DMS153 (cell line): ENCODE measurements around the gene PLCD3.
A peak's percentile ranks its signal among the peaks of the same experiment; 100 is the strongest.

ENCODE experiments used
- DNase-seq: peaks from one replicate; lab custom pipeline; 2025; lab: John Stamatoyannopoulos, UW

The PLCD3 gene

DNA sequence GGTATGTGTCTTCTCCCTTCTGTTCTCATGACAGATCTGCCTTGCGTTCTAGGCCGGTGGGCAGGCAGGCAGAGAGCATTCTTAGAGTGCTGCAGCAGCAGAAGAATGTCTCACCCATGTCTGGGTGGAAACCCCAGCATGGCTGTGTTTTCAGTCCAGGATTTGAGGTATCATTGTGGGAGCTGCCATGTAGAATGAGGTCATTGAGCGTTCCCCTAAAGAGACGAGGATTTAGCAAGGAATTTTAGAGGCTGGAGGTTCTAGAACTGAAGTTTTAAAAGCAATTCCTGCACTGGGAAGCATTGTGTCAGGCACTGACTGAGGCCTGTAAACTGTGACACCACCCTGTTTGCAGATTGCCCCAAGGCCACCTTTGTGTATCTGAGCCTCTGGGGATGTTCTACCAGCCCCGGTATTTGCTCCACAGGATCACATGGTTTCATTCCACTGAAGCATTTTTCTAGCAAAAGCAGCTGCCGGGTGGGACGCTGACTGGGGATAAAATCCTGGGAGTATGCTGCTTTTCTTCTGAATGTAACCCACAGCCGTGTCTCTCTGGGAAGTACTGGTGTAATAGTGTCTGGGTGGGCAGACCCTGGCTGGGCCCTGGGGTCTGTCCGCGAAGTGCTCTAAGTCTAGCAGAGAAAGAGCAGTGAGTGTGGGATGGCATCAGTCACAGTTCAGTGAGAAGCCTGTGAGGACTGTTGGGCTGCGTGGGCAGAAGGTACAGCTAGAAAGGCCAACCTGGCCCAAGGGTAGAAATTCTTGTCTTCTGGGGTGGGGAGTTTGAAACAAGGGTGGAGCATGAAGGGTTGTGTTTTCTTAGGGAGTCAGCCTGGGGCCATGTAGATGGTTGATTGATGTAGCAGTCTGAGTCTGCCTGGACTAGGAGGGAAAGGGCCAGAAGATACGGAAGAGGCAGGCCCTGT is 30.2 kb downstream of the PLCD3 start:
- no peak for DNase-seq

DNA sequence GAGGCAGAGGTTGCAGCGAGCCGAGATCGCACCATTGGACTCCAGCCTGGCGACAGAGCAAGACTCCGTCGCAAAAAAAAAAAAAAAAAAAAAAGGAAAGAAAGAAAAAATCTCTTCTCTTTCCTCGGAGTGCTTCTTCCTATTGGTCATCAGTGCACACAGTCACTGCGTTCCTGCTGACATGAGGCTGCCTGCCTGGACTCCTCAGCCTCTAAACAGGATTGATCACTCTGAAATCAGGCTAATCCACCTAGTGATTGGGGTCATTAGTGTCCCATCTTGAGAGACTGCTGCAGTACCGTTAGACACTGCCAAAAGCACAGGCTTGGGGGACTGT is 30.8 kb downstream of the PLCD3 start:
- DNase-seq = no peak

DNA sequence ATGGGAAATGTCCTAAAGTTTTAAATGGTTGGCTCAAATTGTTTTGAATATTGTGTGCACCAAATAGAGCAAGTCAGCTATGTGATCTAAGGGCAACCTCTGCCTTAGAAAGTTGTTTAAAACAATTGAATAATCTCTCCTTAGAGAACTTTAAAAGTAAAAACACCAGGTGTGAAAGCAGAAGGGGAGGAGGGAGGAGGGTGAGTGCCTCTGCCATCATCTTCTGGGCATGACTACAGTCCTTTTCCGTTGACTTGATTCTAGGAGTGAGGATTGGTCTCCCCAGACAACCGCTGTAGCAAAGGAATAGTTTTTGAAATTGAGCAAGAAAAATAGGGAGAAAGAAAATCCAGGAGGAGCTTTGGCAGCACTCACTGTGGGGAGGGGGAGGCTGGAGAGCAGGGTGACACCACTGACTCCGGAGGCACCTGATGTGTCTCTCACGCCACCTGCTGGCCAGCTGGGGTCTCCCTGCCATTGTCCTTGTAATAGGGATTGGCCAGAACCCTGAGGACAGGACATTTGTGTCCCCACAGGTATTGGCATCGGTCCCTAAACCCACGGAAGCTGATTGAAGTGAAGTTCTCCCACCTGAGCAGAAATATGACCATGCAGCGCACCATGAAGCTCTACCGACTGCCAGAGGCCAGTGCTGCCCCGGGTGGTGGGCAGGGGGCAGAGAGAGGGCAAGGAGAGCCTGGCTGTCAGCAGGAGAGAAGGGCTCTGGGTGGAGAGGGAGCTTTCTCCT is 33.3 kb downstream of the PLCD3 start:
- peak; percentile 38 for DNase-seq

DNA sequence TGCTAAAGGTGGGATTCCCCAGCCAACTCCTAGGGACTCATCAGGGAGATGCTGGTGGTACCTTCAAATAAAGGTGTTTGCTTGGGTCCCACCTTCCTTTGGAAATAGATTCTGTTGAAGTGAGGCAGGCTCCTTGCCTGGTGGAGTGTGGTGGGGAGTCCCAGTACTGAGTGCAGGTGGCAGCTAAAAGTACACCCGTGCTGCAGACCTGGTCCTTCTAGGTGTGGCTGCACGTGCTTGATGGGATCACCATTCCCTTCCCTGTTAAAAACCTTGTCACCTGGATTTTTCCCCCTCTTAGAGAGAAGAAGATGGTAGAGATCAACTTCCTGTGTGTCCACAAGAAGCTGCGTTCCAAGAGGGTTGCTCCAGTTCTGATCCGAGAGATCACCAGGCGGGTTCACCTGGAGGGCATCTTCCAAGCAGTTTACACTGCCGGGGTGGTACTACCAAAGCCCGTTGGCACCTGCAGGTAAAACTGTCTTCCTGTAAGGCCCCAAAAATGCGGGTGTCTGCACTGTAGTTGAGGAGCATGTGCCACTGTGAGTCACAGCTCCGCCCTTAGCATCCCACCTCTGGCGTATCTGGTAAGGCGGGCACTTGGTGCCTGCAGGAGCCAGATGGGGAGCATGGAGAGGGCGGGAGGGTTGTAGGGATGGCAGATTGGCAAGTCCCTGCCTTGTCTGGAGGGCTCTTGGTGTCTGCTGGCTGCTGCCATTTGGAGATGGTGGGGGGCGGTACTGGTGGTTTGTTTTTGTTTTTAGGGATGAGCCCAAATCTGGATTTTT is 34.0 kb downstream of the PLCD3 start:
- no peak for DNase-seq

DNA sequence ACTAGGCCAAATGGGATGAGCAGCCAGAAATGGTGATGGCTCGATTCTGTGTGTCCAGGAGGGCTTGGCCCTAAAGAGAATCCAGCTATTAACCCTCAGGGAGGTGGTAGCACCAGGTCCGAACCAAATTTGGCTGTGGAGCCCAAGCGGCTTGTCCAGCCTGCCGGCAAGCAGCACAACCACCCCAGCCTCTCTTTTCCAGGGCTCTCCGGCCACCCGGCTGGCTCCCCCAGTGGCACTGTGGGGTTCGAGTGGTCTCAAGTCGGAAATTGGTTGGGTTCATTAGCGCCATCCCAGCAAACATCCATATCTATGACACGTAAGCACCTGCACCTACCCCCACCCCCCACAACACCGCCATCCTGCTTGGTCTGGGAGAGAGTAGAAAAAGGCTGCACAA is 35.4 kb downstream of the PLCD3 start:
- DNase-seq = no peak

DNA sequence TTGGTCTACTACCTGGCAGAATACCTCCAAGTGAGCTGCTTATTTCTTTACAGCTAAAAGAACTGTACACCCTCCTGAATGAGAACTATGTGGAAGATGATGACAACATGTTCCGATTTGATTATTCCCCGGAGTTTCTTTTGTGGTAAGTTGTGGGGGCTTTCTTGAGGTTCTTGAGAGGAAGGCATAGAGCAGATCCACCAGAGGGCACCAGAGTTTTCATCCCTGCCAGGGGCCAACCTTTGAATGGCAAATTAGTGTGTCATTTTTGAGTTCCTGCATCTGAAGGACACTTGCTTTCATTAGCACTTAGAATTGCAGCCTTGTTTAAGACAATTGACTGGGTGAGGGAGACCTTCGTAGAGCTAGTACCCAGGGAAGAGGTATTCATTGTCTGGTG is 36.2 kb downstream of the PLCD3 start:
- no peak for DNase-seq

DNA sequence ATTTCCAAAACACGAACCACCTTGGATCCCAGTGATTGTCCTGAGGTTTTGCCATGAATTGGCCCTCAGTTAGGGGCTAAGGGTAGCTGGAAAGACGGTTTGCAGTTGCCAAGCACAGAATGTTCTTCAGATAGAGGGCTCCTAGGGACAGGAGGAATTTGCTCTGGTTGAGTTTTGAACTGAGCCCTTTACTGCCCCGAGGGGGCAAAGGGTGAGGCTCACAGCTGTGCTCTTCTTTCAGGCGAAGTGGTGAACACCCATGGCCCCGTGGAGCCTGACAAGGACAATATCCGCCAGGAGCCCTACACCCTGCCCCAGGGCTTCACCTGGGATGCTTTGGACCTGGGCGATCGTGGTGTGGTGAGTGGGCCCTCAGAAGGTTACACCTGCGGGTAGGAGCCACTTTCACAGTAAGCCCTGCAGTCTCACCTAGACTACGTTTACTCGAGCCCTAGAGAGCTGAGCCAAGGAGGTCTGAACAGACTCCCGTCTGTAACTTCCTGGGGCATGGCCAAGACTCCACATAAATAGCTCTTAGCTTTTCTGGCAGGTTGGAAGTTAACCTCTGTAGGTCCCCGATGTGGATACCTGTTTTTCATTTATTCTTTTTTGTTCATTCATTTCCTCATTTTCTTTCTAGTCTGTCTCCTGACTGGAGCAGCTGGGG is 38.7 kb downstream of the PLCD3 start:
- no peak for DNase-seq

DNA sequence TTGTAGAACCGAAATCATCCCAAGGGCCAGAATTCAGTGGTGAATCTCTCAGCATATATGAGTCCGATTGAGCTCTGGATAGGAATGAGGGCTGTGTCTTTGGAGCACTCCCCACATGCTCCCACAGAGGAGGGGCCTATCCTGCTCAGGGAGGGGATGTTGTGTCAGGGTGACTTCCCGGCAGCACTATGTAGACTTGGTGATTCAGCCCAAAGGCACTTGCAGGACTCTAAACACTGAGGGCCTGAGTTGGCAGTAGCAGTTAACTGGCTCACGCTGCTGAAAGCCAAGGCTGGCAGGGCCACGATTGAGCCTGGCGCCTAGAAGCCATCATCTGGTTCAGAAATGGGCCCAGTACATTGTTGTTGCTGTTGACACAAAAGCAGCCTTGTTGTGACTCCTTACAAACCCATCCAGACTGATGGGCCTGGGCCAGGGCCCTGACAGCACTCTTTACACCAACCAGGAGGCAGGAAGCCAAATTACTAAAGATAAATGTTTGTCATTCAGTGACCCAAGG is 39.3 kb downstream of the PLCD3 start:
- DNase-seq = no peak

DNA sequence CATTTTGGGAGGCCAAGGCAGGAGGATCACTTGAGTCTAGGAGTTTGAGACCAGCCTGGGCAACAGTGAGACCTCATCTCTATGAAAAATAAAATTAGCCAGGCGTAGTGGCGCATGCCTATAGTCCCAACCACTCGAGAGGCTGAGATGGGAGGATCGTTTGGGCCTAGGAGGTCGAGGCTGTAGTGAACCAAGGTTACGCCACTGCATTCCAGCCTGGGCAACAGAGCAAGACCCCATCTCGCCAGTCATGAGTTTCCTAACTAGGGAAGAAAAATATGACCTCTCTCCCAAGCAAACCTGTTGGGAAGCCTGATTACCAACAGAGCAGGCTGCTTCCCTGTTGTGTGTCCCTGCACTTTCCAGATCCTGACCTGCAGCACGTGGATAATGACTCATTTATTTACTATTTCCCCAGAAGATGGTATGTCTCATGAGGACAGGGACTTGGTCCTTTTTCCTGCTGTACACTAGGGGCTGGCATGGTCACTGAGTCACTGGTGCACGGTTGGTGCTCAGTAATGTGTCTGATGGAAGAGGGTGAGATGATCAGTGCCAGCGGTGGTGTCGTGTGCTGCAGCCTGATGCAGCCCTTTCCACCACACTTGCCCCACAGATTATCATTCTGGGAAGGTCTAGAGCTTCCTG is 40.4 kb downstream of the PLCD3 start:
- DNase-seq = no peak

DNA sequence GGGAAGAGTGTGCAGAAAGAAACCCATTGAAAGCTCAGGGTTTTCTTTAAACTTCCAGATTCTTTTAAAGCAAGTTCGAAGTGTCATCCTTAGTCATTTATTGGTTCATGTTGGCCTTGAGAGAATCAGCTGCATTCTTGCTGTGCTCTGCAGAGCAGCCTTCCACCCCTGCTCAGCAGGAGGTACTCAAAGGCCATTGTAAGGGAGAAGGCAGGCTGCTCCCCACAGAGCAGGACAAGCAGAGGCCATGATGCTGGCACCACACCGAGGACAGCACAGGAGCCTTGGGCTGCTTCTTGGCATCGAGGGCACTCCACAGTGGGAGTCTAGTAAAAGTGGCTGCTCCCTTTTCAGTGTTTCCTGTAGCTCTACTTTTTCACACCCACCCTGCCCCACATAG is 41.6 kb downstream of the PLCD3 start:
- no peak for DNase-seq

DNA sequence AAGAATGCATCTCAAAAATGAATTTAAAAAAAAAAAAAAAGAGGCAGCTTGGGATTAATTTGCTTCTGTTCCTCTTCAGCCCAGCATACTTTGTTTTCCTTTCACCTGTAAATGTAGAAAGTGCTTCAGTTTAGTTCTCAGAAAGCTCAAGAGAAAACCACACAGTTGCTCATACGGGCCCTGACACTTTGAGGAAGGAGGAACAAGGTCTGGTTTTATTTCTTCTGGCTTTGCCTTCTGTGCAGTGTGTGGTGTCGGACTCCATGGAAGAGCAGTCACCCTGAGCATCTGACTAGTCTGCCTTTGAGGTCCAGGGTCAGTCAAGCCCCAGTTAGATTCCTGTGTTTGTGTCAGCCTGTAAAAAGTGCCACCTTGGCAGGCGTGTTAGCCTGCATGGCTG is 43.6 kb downstream of the PLCD3 start:
- DNase-seq = no peak

DNA sequence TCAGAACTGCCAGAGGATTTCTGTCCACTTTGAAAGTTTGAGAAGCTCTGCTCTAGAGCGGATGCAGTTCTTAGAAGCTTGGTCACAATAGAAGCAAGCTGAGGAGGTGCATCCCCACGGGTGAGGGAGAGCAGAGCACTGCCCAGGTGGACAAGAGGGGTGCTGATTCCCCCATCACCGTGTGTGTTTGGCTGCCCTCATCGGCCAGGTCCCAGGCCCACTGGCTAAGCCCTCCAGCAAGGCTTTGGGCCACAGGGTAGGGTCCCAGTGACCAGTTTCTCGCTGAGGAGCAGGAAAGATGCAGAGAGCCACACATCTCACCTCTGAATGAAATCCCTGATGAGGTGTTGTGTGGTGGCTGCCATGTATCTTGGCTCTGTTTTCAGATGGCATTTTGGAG is 44.3 kb downstream of the PLCD3 start:
- no peak for DNase-seq

DNA sequence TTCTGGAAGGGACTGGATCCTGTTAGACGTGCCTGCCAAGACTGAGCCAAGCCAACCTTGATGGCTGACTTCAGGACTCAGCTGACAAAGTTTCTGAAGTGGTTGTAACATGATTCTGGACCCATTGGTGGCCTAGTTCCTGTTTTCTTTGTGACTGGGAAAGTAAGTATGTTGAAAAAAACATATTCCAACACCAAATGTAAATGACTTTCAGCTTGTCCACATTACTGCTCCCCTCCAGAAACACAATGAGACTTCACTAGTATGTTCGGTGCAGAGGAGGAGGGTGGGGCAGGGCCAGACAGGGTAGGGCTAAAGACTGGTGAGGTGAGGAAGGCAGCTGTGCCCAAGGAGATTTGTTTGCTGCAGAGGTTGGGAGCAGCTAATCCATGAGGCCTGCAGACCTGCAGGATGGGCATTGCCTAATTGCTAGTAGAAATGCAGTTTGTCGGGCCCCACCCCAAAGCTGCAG is 44.8 kb downstream of the PLCD3 start:
- DNase-seq = no peak

DNA sequence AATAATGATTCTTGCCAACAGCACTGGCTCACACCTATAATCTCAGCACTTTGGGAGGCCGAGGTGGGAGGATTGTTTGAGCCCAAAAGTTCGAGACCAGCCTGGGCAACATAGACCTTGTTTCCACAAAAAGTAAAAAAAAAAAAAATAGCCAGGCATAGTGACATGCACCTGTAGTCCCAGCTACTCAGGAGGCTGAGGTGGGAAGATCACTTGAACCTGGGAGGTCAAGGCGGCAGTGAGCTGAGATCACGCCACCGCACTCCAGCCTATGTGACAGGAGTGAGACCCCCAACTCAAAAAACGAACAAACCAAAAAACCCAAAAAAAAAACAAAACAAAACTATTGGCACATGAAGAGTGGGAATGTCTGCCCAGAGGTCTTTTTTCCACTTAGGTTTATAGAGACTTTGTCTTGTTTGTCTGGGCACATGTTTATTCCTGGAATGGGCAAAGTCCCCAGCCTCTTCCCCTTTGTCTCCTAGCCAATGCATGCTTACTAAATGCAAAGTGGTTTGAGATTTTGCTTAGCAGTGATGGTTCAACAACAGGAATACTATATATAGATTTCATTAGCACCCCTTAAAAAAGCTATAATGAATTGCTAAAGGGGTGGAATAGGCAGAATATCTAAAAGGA is 45.3 kb downstream of the PLCD3 start:
- no peak for DNase-seq

DNA sequence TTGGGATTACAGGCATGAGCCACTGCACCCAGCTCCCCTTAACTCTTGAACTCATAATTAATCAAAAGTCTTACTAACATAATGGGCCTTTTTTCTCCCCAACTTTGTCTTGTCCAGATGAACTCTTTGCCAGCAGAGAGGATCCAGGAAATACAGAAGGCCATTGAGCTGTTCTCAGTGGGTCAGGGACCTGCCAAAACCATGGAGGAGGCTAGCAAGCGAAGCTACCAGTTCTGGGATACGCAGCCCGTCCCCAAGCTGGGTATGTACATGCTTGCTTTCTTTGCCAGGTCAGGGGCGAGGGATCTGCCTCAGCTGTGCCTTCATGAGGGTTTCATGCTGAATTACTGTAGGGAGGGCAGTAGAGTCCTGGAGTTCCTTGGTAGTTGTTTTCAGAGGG is 45.9 kb downstream of the PLCD3 start:
- DNase-seq = no peak

DNA sequence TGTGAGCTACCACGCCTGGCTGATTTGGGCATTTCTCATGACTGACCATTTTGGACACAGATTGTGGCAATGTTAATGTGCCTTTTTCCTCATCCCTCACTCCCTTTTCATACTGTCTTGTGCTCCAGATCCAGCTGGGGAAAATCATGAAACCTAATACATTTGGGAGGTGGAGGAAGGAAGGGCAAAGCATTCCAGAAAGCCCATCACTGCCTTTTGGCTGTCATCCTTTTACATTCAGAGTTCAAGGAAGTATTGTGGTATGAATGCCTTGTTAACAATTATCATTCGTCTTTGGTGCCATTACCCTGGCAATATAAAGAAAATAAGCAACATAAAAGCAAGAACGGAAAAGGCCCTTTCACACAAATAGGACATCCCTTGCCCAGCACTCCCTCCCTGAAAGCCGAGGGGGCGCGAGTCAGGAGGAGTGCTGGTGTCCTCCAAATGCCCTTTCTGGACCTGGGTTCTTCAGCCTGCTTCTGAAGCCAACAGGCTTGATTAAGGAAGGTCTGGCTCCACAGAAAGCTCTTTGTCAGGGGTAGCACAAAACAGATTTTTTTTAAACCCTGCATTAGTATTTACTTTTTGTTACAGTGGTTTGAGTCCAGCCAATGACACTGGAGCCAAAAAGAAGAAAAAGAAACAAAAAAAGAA is 51.1 kb downstream of the PLCD3 start:
- DNase-seq = no peak

DNA sequence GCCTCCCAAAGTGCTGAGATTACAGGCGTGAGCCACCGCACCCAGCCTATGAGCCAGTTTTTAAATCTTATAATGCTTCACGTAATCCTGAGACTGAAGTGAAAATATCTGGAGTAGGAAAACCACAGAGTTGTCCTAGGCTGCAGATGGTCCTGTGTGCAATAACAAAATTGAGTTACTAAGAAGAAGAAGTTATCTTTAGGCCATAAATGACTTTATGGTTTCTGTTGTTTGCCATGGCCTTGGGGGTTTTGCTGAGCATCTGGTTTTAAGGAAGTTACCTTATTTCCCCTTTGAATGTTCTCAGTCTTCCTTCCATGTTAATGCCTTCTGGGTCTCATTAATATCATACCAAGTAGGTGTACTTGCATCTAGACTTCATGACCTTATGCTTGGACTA is 54.7 kb downstream of the PLCD3 start:
- DNase-seq = no peak

DNA sequence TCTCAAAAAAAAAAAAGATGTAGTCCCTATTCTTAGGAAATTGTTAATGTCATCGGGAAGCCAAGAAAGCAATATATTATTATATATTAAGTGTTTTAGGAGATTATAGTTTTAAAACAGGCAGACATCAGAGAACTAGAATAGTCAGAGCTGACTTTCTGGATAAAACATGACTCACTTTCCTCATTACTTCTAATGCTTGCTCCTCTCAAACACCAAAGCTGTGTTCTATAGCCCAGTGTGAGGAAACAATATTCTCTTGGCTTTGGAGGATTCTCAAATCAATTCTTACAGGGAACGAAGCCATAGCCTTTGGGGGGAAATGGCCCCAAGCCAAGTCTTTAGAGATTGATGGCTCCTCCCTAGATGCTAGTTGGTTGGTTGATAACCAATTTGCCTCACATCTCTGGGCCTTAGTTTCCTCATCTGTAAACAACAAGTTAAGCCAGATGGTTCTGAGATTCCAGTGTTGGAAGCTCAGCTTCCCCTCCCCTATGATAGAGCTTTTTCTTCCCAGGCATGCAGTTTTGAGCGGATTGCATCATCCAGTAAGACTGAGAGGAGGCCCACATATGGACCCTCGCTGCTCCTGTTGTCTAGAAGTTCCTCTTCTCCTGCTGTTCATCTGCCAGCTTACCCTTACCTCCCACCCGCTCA is 58.8 kb downstream of the PLCD3 start:
- no peak for DNase-seq

DNA sequence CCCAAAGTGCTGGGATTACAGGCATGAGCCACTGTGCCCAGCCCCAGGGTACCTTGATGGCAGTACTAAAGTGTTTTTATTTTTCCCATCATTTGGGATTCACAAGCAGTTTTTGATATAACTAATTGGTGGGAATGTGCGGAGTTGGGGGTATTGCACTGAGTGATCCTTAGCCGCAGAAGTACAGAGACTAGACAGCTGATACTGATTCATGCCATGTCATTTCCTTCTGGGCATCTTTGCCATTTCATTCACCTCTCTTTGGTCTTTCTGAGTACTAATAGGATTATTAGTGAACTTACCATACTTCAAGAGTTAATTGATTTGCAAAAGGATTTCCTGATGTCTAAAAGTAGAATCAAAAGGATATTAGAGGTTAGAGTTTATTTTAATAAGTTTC is 61.5 kb downstream of the PLCD3 start:
- no peak for DNase-seq

DNA sequence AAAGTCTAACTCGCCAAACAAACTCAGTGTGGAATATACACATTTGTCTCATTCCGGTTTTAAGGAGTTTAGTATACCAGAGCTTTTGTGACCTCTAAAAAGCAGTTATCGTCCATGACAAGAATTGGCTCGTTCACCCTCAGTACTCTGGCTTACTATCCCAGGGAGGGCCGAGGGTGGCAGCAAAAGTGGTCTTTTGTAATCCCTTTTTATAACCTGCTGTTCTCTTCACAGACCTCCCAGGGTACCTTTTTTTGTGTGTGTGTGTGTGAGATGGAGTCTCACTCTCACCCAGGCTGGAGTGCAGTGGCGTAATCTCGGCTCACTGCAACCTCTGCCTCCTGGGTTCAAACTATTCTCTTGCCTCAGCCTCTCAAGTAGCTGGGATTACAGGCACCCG is 62.3 kb downstream of the PLCD3 start:
- no peak for DNase-seq
